Endothelial cell (in vitro differentiated cells): ENCODE measurements around the gene IFIH1. TPM values are rescaled to one million over a fixed set of nuclear protein-coding genes. Genes with fewer than 3 reads are reported as not detected.

Source experiments
- DNase-seq: peaks from one replicate; pipeline ENCODE4 v3.0.0; 2021; ENCODE audit warnings: low spot score
- H3K27ac Mint-ChIP-seq: one replicate; pipeline ENCODE4 v1.8.0; 2021; ENCODE audit warnings: mixed read lengths, inconsistent platforms; ENCODE audit not compliant: unreplicated experiment
- H3K27me3 Mint-ChIP-seq: one replicate; pipeline ENCODE4 v1.8.0; 2021; ENCODE audit warnings: mild to moderate bottlenecking, moderate library complexity, mixed read lengths, inconsistent platforms; ENCODE audit not compliant: unreplicated experiment
- H3K36me3 Mint-ChIP-seq: one replicate; pipeline ENCODE4 v1.8.0; 2021; ENCODE audit warnings: mild to moderate bottlenecking, low read depth, mixed read lengths, inconsistent platforms; ENCODE audit not compliant: unreplicated experiment
- H3K4me1 Mint-ChIP-seq: one replicate; pipeline ENCODE4 v1.8.0; 2021; ENCODE audit warnings: mild to moderate bottlenecking, mixed read lengths, inconsistent platforms; ENCODE audit not compliant: unreplicated experiment
- H3K4me3 Mint-ChIP-seq: one replicate; pipeline ENCODE4 v1.8.0; 2021; ENCODE audit warnings: mild to moderate bottlenecking, mixed read lengths, inconsistent platforms; ENCODE audit not compliant: unreplicated experiment
- H3K9me3 Mint-ChIP-seq: one replicate; pipeline ENCODE4 v1.8.0; 2021; ENCODE audit warnings: mixed read lengths, inconsistent platforms; ENCODE audit not compliant: unreplicated experiment
- total RNA-seq: library from RNA; stranded (reverse); fragmentation: NEBNext Ultra II Directional; extraction: Animal tissue kit (Norgen Biotek cat#: 25700); gene quantifications from one replicate; pipeline ENCODE4 v1.2.1, GENCODE V29; 2021; ENCODE audit not compliant: unreplicated experiment
- TF ChIP-seq, protein P1 (sequence below): fragments of 200-600 bp; sonication (generic); IDR thresholded peaks from one replicate; pipeline ENCODE4 v1.5.0; 2021; ENCODE audit warnings: antibody characterized with exemption; ENCODE audit not compliant: unreplicated experiment

Gene IFIH1
- total RNA-seq, 1 donor from 2014 or later: 5.2 TPM

DNA sequence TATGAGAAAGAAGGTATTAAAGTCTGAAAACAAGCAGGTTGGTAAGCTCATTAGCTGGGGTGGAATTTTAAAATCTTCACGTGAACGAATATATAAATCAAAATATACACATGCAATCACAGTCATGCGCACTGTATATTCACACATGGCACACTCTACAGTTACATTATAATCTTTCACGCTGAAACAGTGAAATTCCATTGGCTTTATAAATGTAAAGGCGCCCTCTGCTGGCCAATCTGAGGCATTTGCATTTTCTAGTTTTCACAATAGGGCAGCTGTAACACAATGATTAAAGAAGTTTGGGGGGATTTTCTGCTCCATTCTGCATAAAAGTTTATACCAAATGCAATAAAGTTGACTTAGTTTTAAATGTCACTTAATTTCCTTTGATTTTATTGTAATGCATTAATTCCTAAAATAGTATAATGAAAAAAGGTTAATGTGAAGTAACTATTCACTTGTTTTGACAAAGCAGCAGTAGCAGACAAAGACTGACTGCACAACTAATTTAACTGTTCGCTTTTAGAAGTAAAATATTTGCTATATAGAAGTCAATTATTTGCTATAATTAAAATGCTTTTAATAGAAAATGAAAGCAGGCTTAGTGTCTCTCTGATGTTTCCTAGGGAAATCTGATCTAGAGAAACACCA is 17.2 kb downstream of the IFIH1 start:
- peaks cover 2% of the 10 kb centered on the region for H3K4me1 Mint-ChIP-seq
- no peaks in the 10 kb centered on the region for H3K9me3 Mint-ChIP-seq
- H3K27ac Mint-ChIP-seq: no peak overlapping the region
- TF ChIP-seq, protein P1, sequence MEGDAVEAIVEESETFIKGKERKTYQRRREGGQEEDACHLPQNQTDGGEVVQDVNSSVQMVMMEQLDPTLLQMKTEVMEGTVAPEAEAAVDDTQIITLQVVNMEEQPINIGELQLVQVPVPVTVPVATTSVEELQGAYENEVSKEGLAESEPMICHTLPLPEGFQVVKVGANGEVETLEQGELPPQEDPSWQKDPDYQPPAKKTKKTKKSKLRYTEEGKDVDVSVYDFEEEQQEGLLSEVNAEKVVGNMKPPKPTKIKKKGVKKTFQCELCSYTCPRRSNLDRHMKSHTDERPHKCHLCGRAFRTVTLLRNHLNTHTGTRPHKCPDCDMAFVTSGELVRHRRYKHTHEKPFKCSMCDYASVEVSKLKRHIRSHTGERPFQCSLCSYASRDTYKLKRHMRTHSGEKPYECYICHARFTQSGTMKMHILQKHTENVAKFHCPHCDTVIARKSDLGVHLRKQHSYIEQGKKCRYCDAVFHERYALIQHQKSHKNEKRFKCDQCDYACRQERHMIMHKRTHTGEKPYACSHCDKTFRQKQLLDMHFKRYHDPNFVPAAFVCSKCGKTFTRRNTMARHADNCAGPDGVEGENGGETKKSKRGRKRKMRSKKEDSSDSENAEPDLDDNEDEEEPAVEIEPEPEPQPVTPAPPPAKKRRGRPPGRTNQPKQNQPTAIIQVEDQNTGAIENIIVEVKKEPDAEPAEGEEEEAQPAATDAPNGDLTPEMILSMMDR: peak; percentile 93
- peaks cover 2% of the 10 kb centered on the region for H3K27me3 Mint-ChIP-seq
- H3K4me3 Mint-ChIP-seq: no peak overlapping the region
- DNase-seq: peak; percentile 43
- no peaks in the 10 kb centered on the region for H3K36me3 Mint-ChIP-seq

DNA sequence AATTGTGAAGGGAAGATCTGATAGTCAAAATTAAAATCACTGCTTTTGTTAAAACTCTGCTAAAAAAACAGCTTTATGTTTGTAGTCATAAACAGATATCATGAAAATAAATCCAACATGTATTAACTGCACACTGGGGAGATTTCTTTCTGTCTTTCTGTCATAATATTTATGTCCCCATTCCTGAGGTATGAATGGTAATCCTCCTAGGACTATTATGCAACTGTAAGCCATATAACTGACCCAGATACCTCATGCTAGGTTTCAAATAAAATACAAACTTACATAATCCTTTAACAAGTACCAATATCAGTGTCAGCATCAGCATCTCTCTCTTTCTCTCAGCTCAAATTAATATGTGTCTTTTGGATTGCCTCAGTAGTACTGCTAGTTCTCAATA is 18.2 kb downstream of the IFIH1 start:
- no peaks in the 10 kb centered on the region for H3K36me3 Mint-ChIP-seq
- TF ChIP-seq, protein P1: no peak
- no peak for DNase-seq
- peaks cover 2% of the 10 kb centered on the region for H3K4me1 Mint-ChIP-seq
- no peak overlapping the region for H3K27ac Mint-ChIP-seq
- peaks cover 2% of the 10 kb centered on the region for H3K27me3 Mint-ChIP-seq
- no peaks in the 10 kb centered on the region for H3K9me3 Mint-ChIP-seq
- no peak overlapping the region for H3K4me3 Mint-ChIP-seq

DNA sequence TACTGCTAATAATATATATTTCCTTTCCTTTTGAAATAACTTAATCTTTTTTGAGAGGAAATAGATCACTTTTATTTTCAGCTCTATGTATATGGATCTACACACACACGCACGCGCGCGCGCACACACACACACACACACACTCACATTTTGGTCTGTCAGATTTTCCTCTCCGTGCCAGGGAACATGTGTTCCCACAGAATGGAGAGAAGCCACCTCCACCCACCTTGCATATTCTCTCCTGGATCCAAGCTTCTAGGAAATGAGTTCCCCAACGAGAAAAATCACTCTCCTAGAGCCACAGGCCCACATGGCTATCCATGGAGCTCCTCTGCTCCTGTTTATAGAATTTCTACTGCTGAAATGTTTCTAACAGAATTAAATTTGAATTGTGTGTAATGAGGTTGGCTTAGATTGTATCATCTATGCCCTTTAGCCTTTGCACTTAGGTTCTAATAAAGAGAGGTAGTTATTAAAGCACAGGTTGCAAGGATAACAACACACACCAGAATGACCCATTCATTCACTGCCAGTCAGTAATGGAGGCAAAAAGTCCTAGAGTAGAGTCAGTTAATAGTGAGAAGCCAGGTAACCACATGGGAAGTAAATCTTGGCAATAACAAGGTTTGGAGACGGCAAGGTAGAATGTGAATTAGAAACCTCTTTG is 19.7 kb downstream of the IFIH1 start:
- no peak for DNase-seq
- H3K9me3 Mint-ChIP-seq: no peaks in the 10 kb centered on the region
- H3K4me1 Mint-ChIP-seq: peaks cover 2% of the 10 kb centered on the region
- peaks cover 2% of the 10 kb centered on the region for H3K27me3 Mint-ChIP-seq
- no peaks in the 10 kb centered on the region for H3K36me3 Mint-ChIP-seq
- TF ChIP-seq, protein P1: no peak
- no peak overlapping the region for H3K27ac Mint-ChIP-seq
- H3K4me3 Mint-ChIP-seq: no peak overlapping the region

DNA sequence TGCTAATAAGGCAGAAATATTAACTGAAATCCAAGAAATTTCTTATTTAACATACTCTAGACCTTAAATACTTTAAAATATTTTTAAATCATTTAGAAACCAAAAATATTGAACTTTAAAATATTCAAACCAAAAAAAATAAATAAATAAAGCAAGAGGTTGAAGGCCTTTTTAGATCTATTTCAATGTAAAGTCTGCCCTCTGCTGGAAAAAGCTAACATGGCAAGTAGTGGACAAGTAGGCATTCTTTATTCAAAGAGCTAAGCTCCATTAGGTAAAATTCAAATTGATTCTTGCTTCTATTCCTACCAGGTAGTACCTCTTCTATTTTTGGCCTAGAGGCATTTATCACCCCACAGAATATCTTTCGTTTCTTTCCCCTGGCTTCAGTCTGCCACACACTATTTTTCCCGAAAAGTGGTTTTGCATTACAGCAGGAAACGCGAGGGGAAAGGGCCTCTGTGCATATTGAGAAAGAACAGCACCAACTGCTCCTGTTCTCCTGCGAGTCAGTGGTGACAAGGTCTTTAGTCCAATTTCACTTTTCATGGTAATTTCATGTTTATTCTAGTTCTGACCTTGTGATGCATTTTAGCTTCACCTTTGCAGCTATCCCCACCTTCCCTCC is 20.4 kb downstream of the IFIH1 start:
- no peak overlapping the region for H3K4me3 Mint-ChIP-seq
- no peaks in the 10 kb centered on the region for H3K9me3 Mint-ChIP-seq
- DNase-seq: peak; percentile 77
- H3K27me3 Mint-ChIP-seq: peaks cover 2% of the 10 kb centered on the region
- TF ChIP-seq, protein P1: peak; percentile 88
- no peak overlapping the region for H3K27ac Mint-ChIP-seq
- H3K36me3 Mint-ChIP-seq: no peaks in the 10 kb centered on the region
- H3K4me1 Mint-ChIP-seq: no peaks in the 10 kb centered on the region

DNA sequence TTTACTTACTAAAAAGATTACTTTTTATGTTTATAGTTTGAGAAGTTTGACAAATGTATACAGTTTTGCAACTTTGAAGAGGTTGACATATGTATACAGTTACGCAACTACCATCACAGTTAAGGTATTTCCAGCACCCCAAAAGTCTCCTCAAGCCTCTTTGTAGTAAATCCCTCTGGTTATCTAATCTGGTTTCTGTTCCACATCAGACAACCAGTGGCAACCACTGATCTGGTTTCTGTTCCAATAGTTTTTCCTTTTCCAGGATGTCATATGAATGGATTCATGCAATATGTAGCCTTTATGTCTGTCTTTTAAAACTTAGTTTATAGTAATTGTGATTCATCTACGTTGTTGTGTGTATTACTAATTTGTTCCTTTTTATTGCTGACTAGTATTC is 23.5 kb downstream of the IFIH1 start:
- no peaks in the 10 kb centered on the region for H3K9me3 Mint-ChIP-seq
- TF ChIP-seq, protein P1: no peak
- no peak overlapping the region for H3K27ac Mint-ChIP-seq
- H3K27me3 Mint-ChIP-seq: peaks cover 2% of the 10 kb centered on the region
- no peaks in the 10 kb centered on the region for H3K4me1 Mint-ChIP-seq
- H3K4me3 Mint-ChIP-seq: no peak overlapping the region
- no peak for DNase-seq
- no peaks in the 10 kb centered on the region for H3K36me3 Mint-ChIP-seq
